Measurements from ENCODE around the gene TMEM220.
A peak's percentile ranks its signal among the peaks of the same experiment; 100 is the strongest.
"Not testable (repeated sequence)": the region's sequence is repeated elsewhere in the genome, so short reads cannot be mapped to it uniquely, and the experiment has no call there.

TMEM220 gene

GRCh38 chr17:10731408-10731879 lies 1.6 kb upstream of the TMEM220 start:
- H3K4me3 ChIP-seq (ENCODE audit: low read depth, low read length) = no peak overlapping the region
- no peak for TF ChIP-seq CTCF (IDR thresholded peaks at IDR 0.05; ENCODE audit: insufficient read depth, low read depth, low read length, missing control alignments)
- DNase-seq (ENCODE audit: low read depth) = no peak

GRCh38 chr17:10730247-10730646 lies 424 bp upstream of the TMEM220 start:
- H3K4me3 ChIP-seq (ENCODE audit: low read depth, low read length) = peak overlapping the region; percentile 58
- DNase-seq (ENCODE audit: low read depth) = not testable (repeated sequence)

GRCh38 chr17:10728331-10728892 lies 1.4 kb downstream of the TMEM220 start:
- TF ChIP-seq CTCF (IDR thresholded peaks at IDR 0.05; ENCODE audit: insufficient read depth, low read depth, low read length, missing control alignments) = no peak
- DNase-seq (ENCODE audit: low read depth) = no peak
- H3K4me3 ChIP-seq (ENCODE audit: low read depth, low read length) = no peak overlapping the region

- TF ChIP-seq CTCF (IDR thresholded peaks at IDR 0.05; ENCODE audit: insufficient read depth, low read depth, low read length, missing control alignments) = no peak
- no peak overlapping the region for H3K4me3 ChIP-seq (ENCODE audit: low read depth, low read length)
- DNase-seq (ENCODE audit: low read depth) = no peak
Measured at GRCh38 chr17:10727192-10727591, 2.6 kb downstream of the TMEM220 start.

GRCh38 chr17:10726196-10726595 lies 3.6 kb downstream of the TMEM220 start:
- H3K4me3 ChIP-seq (ENCODE audit: low read depth, low read length) = no peak overlapping the region
- DNase-seq (ENCODE audit: low read depth) = no peak
- no peak for TF ChIP-seq CTCF (IDR thresholded peaks at IDR 0.05; ENCODE audit: insufficient read depth, low read depth, low read length, missing control alignments)

GRCh38 chr17:10725262-10725661 lies 4.6 kb downstream of the TMEM220 start:
- no peak overlapping the region for H3K4me3 ChIP-seq (ENCODE audit: low read depth, low read length)
- DNase-seq (ENCODE audit: low read depth) = no peak
- no peak for TF ChIP-seq CTCF (IDR thresholded peaks at IDR 0.05; ENCODE audit: insufficient read depth, low read depth, low read length, missing control alignments)

- TF ChIP-seq CTCF (IDR thresholded peaks at IDR 0.05; ENCODE audit: insufficient read depth, low read depth, low read length, missing control alignments) = no peak
- no peak for DNase-seq (ENCODE audit: low read depth)
- no peak overlapping the region for H3K4me3 ChIP-seq (ENCODE audit: low read depth, low read length)
Measured at GRCh38 chr17:10724546-10725195, 5.2 kb downstream of the TMEM220 start.

Measured in GM12865 (cell line).